ENCODE data around the gene C10orf105. TPM values are rescaled to one million over a fixed set of nuclear protein-coding genes. Genes with fewer than 3 reads are reported as not detected.

Gene C10orf105
- polyA plus RNA-seq, 1 donor (not counting 4 experiments of a cell fraction or from before 2014, with no cell fraction given) = not detected

DNA sequence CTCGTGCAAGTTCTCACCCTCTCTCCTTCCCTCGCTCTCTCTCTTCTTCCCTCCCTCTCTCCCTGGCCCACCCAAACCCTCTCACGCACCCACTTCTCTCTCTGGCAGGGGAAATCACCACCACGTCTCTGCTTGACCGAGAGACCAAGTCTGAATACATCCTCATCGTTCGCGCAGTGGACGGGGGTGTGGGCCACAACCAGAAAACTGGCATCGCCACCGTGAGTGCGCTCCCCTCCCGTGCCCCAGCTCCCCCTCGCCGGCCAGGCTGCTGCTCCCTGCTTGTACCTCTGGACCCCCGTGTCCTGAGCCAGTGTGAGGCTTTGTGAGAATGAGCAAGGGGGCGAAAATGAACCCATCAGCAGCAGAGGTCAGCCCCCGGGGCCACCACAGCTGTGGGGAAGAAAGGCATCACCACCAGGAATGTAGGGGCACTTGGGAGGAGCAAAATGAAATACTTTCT lies 25.5 kb downstream of the C10orf105 start:
- dilution Hi-C loops (cut with MboI; ENCODE audit: extremely low pct_ligation_motif_present, low sequenced_read_pairs) = no loop called here
- Histone ChIP-seq H3K27me3 (ENCODE audit: control insufficient read depth, extremely low read depth, insufficient read depth, low read length) (peaks cover 10% of the 10 kb centered on the region), H3K79me2 (ENCODE audit: control insufficient read depth, insufficient read depth, low read length) (no peaks in the 10 kb centered on the region), H3K9ac (ENCODE audit: control insufficient read depth, extremely low read depth, insufficient read depth, low read length) (no peak overlapping the region), H3K9me3 (ENCODE audit: control insufficient read depth, low read depth, low read length) (no peaks in the 10 kb centered on the region), H3K9me1 (ENCODE audit: control insufficient read depth, extremely low read depth, insufficient read depth, low read length) (no peaks in the 10 kb centered on the region), H3K4me1 (ENCODE audit: control insufficient read depth, extremely low read depth, insufficient read depth, low read length) (no peaks in the 10 kb centered on the region), H2AFZ (ENCODE audit: control insufficient read depth, low read length) (no peak overlapping the region), H4K20me1 (ENCODE audit: control insufficient read depth, extremely low read depth, insufficient read depth, low read length) (peaks cover 2% of the 10 kb centered on the region), H3K4me3 (ENCODE audit: control insufficient read depth in 2 of 3, extremely low read depth in 1 of 3, insufficient read depth in 2 of 3, low read depth in 1 of 3, low read length in 3 of 3) (no peak overlapping the region), H3K27ac (ENCODE audit: control insufficient read depth, insufficient read depth, low read length) (no peak overlapping the region), H3K36me3 (ENCODE audit: control insufficient read depth in 2 of 2, extremely low read depth in 1 of 2, insufficient read depth in 2 of 2, low read length in 2 of 2) (no peaks in the 10 kb centered on the region), H3K4me2 (ENCODE audit: control insufficient read depth, extremely low read depth, insufficient read depth, low read depth, low read length) (no peak overlapping the region)
- TF ChIP-seq, protein P1, sequence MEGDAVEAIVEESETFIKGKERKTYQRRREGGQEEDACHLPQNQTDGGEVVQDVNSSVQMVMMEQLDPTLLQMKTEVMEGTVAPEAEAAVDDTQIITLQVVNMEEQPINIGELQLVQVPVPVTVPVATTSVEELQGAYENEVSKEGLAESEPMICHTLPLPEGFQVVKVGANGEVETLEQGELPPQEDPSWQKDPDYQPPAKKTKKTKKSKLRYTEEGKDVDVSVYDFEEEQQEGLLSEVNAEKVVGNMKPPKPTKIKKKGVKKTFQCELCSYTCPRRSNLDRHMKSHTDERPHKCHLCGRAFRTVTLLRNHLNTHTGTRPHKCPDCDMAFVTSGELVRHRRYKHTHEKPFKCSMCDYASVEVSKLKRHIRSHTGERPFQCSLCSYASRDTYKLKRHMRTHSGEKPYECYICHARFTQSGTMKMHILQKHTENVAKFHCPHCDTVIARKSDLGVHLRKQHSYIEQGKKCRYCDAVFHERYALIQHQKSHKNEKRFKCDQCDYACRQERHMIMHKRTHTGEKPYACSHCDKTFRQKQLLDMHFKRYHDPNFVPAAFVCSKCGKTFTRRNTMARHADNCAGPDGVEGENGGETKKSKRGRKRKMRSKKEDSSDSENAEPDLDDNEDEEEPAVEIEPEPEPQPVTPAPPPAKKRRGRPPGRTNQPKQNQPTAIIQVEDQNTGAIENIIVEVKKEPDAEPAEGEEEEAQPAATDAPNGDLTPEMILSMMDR (optimal IDR thresholded peaks at IDR 0.05 in 1 of 3, IDR thresholded peaks at IDR 0.05 in 1 of 3, conservative IDR thresholded peaks at IDR 0.05 in 1 of 3; ENCODE audit: extremely low read depth in 1 of 3, insufficient read depth in 2 of 3, low read length in 3 of 3) = no peak
- TF ChIP-seq EZH2 (IDR thresholded peaks at IDR 0.05; ENCODE audit: low read length) = no peak
- no peak for DNase-seq (ENCODE audit: low read depth, low spot score)
- FAIRE-seq = no peak

DNA sequence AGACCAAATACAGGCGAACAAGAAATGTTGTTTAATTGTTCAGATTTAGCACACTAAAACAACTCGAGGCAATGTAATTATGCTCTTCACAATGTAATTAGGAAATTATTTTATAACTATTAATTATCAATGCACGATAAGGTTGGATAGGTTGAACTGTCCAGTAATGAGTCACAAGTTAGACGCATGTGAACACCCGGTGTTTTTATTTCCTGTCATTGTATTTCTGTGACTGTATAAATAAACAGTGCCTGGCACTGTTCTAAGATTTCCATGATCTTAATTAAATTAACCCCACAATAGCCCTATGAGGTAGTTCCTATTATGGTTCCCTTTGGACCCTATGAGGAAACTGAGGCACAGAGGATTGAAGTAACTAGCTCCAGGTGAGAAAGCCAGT lies 26.2 kb downstream of the C10orf105 start:
- Histone ChIP-seq H3K27me3 (ENCODE audit: control insufficient read depth, extremely low read depth, insufficient read depth, low read length) (peaks cover 10% of the 10 kb centered on the region), H3K36me3 (ENCODE audit: control insufficient read depth in 2 of 2, extremely low read depth in 1 of 2, insufficient read depth in 2 of 2, low read length in 2 of 2) (no peaks in the 10 kb centered on the region), H4K20me1 (ENCODE audit: control insufficient read depth, extremely low read depth, insufficient read depth, low read length) (peaks cover 2% of the 10 kb centered on the region), H3K9ac (ENCODE audit: control insufficient read depth, extremely low read depth, insufficient read depth, low read length) (no peak overlapping the region), H3K4me2 (ENCODE audit: control insufficient read depth, extremely low read depth, insufficient read depth, low read depth, low read length) (no peak overlapping the region), H3K4me3 (ENCODE audit: control insufficient read depth in 2 of 3, extremely low read depth in 1 of 3, insufficient read depth in 2 of 3, low read depth in 1 of 3, low read length in 3 of 3) (no peak overlapping the region), H3K9me1 (ENCODE audit: control insufficient read depth, extremely low read depth, insufficient read depth, low read length) (no peaks in the 10 kb centered on the region), H2AFZ (ENCODE audit: control insufficient read depth, low read length) (no peak overlapping the region), H3K9me3 (ENCODE audit: control insufficient read depth, low read depth, low read length) (no peaks in the 10 kb centered on the region), H3K79me2 (ENCODE audit: control insufficient read depth, insufficient read depth, low read length) (no peaks in the 10 kb centered on the region), H3K27ac (ENCODE audit: control insufficient read depth, insufficient read depth, low read length) (no peak overlapping the region), H3K4me1 (ENCODE audit: control insufficient read depth, extremely low read depth, insufficient read depth, low read length) (no peaks in the 10 kb centered on the region)
- dilution Hi-C loops (cut with MboI; ENCODE audit: extremely low pct_ligation_motif_present, low sequenced_read_pairs) = no loop called here
- TF ChIP-seq, protein P1 (optimal IDR thresholded peaks at IDR 0.05 in 1 of 3, IDR thresholded peaks at IDR 0.05 in 1 of 3, conservative IDR thresholded peaks at IDR 0.05 in 1 of 3; ENCODE audit: extremely low read depth in 1 of 3, insufficient read depth in 2 of 3, low read length in 3 of 3) = no peak
- TF ChIP-seq EZH2 (IDR thresholded peaks at IDR 0.05; ENCODE audit: low read length) = no peak
- DNase-seq (ENCODE audit: low read depth, low spot score) = no peak
- FAIRE-seq = no peak

Data from keratinocyte (primary cell).